ENCODE measurements around the gene ABCD3. TPM values are rescaled to one million over a fixed set of nuclear protein-coding genes. Genes with fewer than 3 reads are reported as not detected.
A peak's percentile ranks its signal among the peaks of the same experiment; 100 is the strongest.

The ABCD3 gene
- total and polyA plus RNA-seq, 2 of the 8 experiments (the other 6 are each of a cell fraction or from before 2014, with no cell fraction given) = 6.6 to 29.4 TPM

GRCh38 chr1:94418664-94419655 is 771 bp downstream of the ABCD3 start (continued):
- TF ChIP-seq CBX8 (IDR thresholded peaks at IDR 0.05; ENCODE audit: borderline replicate concordance, low read depth, low read length) = no peak
- TF ChIP-seq CEBPB (IDR thresholded peaks at IDR 0.05; ENCODE audit: low read depth, low read length) = peak; percentile 60; the same call in 1 of the 2 replicates
- TF ChIP-seq ATF2 (IDR thresholded peaks at IDR 0.05; ENCODE audit: low read length) = no peak
- TF ChIP-seq JUN (IDR thresholded peaks at IDR 0.05; ENCODE audit: low read depth, low read length) = no peak
- no peak for TF ChIP-seq SRF (IDR thresholded peaks at IDR 0.05; ENCODE audit: low read depth, low read length)
- no peak for TF ChIP-seq SUZ12 (IDR thresholded peaks at IDR 0.05; ENCODE audit: low read length)
- no peak for TF ChIP-seq RXRA (IDR thresholded peaks at IDR 0.05; ENCODE audit: insufficient read depth, low read depth, low read length)
- no peak for TF ChIP-seq CBX5 (IDR thresholded peaks at IDR 0.05; ENCODE audit: low read depth, low read length)
- TF ChIP-seq SIRT6 (IDR thresholded peaks at IDR 0.05; ENCODE audit: low read length) = no peak
- no peak for TF ChIP-seq JUND (IDR thresholded peaks at IDR 0.05; ENCODE audit: low read length)
- no peak for TF ChIP-seq POLR2AphosphoS5 (IDR thresholded peaks at IDR 0.05; ENCODE audit: low read depth, low read length)
- no peak for TF ChIP-seq RAD21 (IDR thresholded peaks at IDR 0.05 in 1 of 2, conservative IDR thresholded peaks at IDR 0.05 in 1 of 2; ENCODE audit: low read depth in 2 of 2, low read length in 2 of 2)
- no peak for TF ChIP-seq CHD2 (IDR thresholded peaks at IDR 0.05; ENCODE audit: low read length)
- no peak for TF ChIP-seq E2F6 (IDR thresholded peaks at IDR 0.05)
